ENCODE results near the gene ANKRD28. TPM values are rescaled to one million over a fixed set of nuclear protein-coding genes. Genes with fewer than 3 reads are reported as not detected.
"Not testable (repeated sequence)": the region's sequence is repeated elsewhere in the genome, so short reads cannot be mapped to it uniquely, and the experiment has no call there.

The ANKRD28 gene
- total and polyA plus RNA-seq, 2 of the 13 experiments (the other 11 are each of a cell fraction or from before 2014, with no cell fraction given) = 21.0 to 28.9 TPM

DNA sequence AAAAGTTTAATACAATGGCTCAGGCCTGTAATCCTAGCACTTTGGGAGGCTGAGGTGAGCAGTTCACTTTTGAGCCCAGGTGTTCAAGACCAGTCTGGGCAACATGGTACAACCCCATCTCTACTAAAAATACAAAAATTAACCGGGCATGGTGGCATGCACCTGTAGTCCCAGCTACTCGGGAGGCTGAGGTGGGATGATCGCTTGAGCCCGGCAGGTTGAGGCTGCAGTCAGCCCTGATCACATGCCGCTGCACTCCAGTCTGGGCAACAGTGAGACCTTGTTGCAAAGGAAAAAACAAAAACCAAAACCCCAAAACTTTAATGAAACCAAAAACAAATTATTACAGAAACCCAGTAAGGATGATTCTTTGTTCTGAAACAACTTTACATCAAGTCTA lies 15.3 kb upstream of the ANKRD28 start:
- POLR2A ChIA-PET; H3K4me1 ChIP-seq (ENCODE audit: insufficient read depth, low read length); H3K36me3 ChIP-seq (replicated peaks in 1 of 2; ENCODE audit: control insufficient read depth in 1 of 2, insufficient read depth in 2 of 2, low read length in 2 of 2); H4K20me1 ChIP-seq (ENCODE audit: insufficient read depth, low read length); H3K27ac ChIP-seq (ENCODE audit: extremely low read length, insufficient read depth, low read length); CTCF ChIA-PET (ENCODE audit: low intra/inter-chr PET ratio, low total read pairs); DNase-seq (ENCODE audit: low spot score); ATAC-seq; H2AFZ ChIP-seq (ENCODE audit: low read length); BruUV-seq (replicated peaks); H3K27me3 ChIP-seq (ENCODE audit: control insufficient read depth in 1 of 2, insufficient read depth in 2 of 2, low read length in 2 of 2); H3K4me3 ChIP-seq (replicated peaks in 1 of 3; ENCODE audit: insufficient read depth in 1 of 3, low read depth in 2 of 3, low read length in 3 of 3); H3K9me3 ChIP-seq (ENCODE audit: low read length); H3K9ac ChIP-seq (ENCODE audit: insufficient read depth, low read depth, low read length); H3K4me2 ChIP-seq (ENCODE audit: low read depth, low read length); in situ Hi-C loops (cut with HindIII; ENCODE audit: extremely low pct_ligation_motif_present, low pct_unique_long_range_greater_than_20kb); FAIRE-seq: not testable (repeated sequence)
- WGBS (ENCODE audit: low lambda C conversion rate) = 93% methylated on average over 5 of the region's 5 CpGs
- intact Hi-C loops (cut with micrococcal nuclease; ENCODE audit: unreplicated experiment) = loop anchor here (10.0 kb wide), 1 partner anchor 432 kb away; no protein-coding TSS in a partner anchor
- peaks cover 64% of the 10 kb centered on the region for H3K79me2 ChIP-seq (ENCODE audit: insufficient read depth, low read length)

DNA sequence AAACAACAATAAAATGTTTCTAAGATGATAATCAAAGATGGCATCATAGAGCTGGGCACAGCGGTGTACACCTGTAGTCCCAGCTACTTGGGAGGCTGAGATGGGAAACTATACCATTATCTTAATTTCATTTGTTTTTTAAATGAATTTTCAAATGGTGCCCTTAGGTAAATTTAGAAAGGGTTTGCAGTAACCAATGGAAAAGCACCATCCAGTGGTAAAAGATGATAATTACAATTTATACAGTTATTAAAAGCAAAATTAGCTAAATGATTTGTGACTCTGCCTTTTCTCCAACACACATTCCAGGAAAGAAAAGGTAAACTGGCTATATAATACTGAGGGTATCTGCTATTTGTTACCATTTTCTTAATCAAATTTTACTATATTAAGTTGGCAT lies 14.4 kb upstream of the ANKRD28 start:
- CTCF ChIA-PET (ENCODE audit: low intra/inter-chr PET ratio, low total read pairs) = no interaction called here
- H4K20me1 ChIP-seq (ENCODE audit: insufficient read depth, low read length) = no peaks in the 10 kb centered on the region
- no peaks in the 10 kb centered on the region for H3K27me3 ChIP-seq (ENCODE audit: control insufficient read depth in 1 of 2, insufficient read depth in 2 of 2, low read length in 2 of 2)
- BruUV-seq (replicated peaks) = no TSS peak
- H3K4me1 ChIP-seq (ENCODE audit: insufficient read depth, low read length) = no peaks in the 10 kb centered on the region
- DNase-seq (ENCODE audit: low spot score) (no peak), ATAC-seq (no peak), FAIRE-seq (no peak)
- H3K27ac ChIP-seq (ENCODE audit: extremely low read length, insufficient read depth, low read length) = no peak overlapping the region
- H3K4me3 ChIP-seq (replicated peaks in 1 of 3; ENCODE audit: insufficient read depth in 1 of 3, low read depth in 2 of 3, low read length in 3 of 3) = no peak overlapping the region
- no peak overlapping the region for H3K9ac ChIP-seq (ENCODE audit: insufficient read depth, low read depth, low read length)
- H3K9me3 ChIP-seq (ENCODE audit: low read length) = no peaks in the 10 kb centered on the region
- in situ Hi-C loops (cut with HindIII; ENCODE audit: extremely low pct_ligation_motif_present, low pct_unique_long_range_greater_than_20kb) (no loop called here), intact Hi-C loops (cut with micrococcal nuclease; ENCODE audit: unreplicated experiment) (loop anchor here (10.0 kb wide), 1 partner anchor 433 kb away; no protein-coding TSS in a partner anchor)
- POLR2A ChIA-PET = interaction anchor here (0.6 kb wide), 1 partner anchor 70 kb away, joined by 3 read pairs; no protein-coding TSS in a partner anchor
- H3K36me3 ChIP-seq (replicated peaks in 1 of 2; ENCODE audit: control insufficient read depth in 1 of 2, insufficient read depth in 2 of 2, low read length in 2 of 2) = no peaks in the 10 kb centered on the region; a peak in 1 of 5 replicates
- 100% methylated on average over 1 of the region's 1 CpG for WGBS (ENCODE audit: low lambda C conversion rate)
- H3K79me2 ChIP-seq (ENCODE audit: insufficient read depth, low read length) = peaks cover 58% of the 10 kb centered on the region
- H2AFZ ChIP-seq (ENCODE audit: low read length) = no peak overlapping the region
- peak; percentile 50 for TF ChIP-seq STAG1 (CRISPR knock-in tag; IDR thresholded peaks at IDR 0.05)
- TF ChIP-seq HCFC1 (IDR thresholded peaks at IDR 0.05; ENCODE audit: low read depth, low read length) = no peak
- TF ChIP-seq, protein P1, sequence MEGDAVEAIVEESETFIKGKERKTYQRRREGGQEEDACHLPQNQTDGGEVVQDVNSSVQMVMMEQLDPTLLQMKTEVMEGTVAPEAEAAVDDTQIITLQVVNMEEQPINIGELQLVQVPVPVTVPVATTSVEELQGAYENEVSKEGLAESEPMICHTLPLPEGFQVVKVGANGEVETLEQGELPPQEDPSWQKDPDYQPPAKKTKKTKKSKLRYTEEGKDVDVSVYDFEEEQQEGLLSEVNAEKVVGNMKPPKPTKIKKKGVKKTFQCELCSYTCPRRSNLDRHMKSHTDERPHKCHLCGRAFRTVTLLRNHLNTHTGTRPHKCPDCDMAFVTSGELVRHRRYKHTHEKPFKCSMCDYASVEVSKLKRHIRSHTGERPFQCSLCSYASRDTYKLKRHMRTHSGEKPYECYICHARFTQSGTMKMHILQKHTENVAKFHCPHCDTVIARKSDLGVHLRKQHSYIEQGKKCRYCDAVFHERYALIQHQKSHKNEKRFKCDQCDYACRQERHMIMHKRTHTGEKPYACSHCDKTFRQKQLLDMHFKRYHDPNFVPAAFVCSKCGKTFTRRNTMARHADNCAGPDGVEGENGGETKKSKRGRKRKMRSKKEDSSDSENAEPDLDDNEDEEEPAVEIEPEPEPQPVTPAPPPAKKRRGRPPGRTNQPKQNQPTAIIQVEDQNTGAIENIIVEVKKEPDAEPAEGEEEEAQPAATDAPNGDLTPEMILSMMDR (CRISPR knock-in tag; IDR thresholded peaks at IDR 0.05) = peak; percentile 26; the same call in 1 of the 2 replicates
- H3K4me2 ChIP-seq (ENCODE audit: low read depth, low read length) = no peak overlapping the region

All from HepG2 (cell line).